CD4-positive, alpha-beta memory T cell (primary cell): ENCODE results near the gene RNF214. TPM values are rescaled to one million over a fixed set of nuclear protein-coding genes. Genes with fewer than 3 reads are reported as not detected.

Experiments
- CTCF ChIA-PET: fragments of 350-600 bp; sonication (Branson Sonifier 250); formaldehyde crosslinking; loops from one replicate; lab custom pipeline; 2021; ENCODE audit warnings: inconsistent platforms; ENCODE audit not compliant: partially characterized antibody; lab: Charles Lee
- POLR2A ChIA-PET: fragments of 350-600 bp; sonication (Branson Sonifier 250); formaldehyde crosslinking; loops from one replicate; lab custom pipeline; 2021; ENCODE audit not compliant: partially characterized antibody; lab: Charles Lee
- DNase-seq, 5 donors: peaks; one replicate each; pipeline versions ENCODE4 v3.0.0 to v3.0.0-alpha.2; 2020 to 2022; ENCODE audit warnings: mixed read lengths in 1 of 5
- H3K27ac ChIP-seq: one replicate; pipeline ENCODE4 v1.7.0; 2013; ENCODE audit warnings: low read depth, low read length
- H3K27me3 ChIP-seq: 2 replicates; pipeline ENCODE4 v1.7.0; 2013; ENCODE audit warnings: mild to moderate bottlenecking, low read length, moderate library complexity; ENCODE audit not compliant: insufficient read depth
- H3K36me3 ChIP-seq: 2 replicates; pipeline ENCODE4 v1.7.0; 2013; ENCODE audit warnings: mild to moderate bottlenecking, low read length, moderate library complexity; ENCODE audit not compliant: insufficient read depth
- H3K4me1 ChIP-seq: 2 replicates; pipeline ENCODE4 v1.7.0; 2013; ENCODE audit warnings: mild to moderate bottlenecking, low read length, moderate library complexity; ENCODE audit not compliant: insufficient read depth
- H3K4me3 ChIP-seq, 2 donors: one replicate each; pipeline ENCODE4 v1.7.0; 2013; ENCODE audit warnings: low read length in 2 of 2, mild to moderate bottlenecking in 1 of 2
- H3K9me3 ChIP-seq, 2 donors: one replicate each; pipeline ENCODE4 v1.7.0; 2013; ENCODE audit warnings: low read length in 2 of 2, control low read depth in 1 of 2; ENCODE audit not compliant: control insufficient read depth in 1 of 2
- H3K27ac Mint-ChIP-seq, 7 donors: one replicate each; pipeline ENCODE4 v1.8.0; 2020 to 2021; ENCODE audit warnings: mixed read lengths in 7 of 7, mild to moderate bottlenecking in 6 of 7, inconsistent platforms in 3 of 7, moderate library complexity in 3 of 7
- H3K27me3 Mint-ChIP-seq, 2 donors: one replicate each; pipeline ENCODE4 v1.8.0; 2020 to 2021; ENCODE audit warnings: mixed read lengths in 2 of 2
- H3K36me3 Mint-ChIP-seq, 2 donors: one replicate each; pipeline ENCODE4 v1.8.0; 2020 to 2021; ENCODE audit warnings: mixed read lengths in 2 of 2, inconsistent platforms in 1 of 2, mild to moderate bottlenecking in 1 of 2
- H3K4me1 Mint-ChIP-seq, 4 donors: one replicate each; pipeline ENCODE4 v1.8.0; 2020 to 2021; ENCODE audit warnings: mixed read lengths in 4 of 4, mild to moderate bottlenecking in 1 of 4
- H3K4me3 Mint-ChIP-seq, 8 donors: one replicate each; pipeline ENCODE4 v1.8.0; 2020 to 2021; ENCODE audit warnings: mixed read lengths in 8 of 8, mild to moderate bottlenecking in 7 of 8, moderate library complexity in 6 of 8, inconsistent platforms in 3 of 8
- H3K9me3 Mint-ChIP-seq, 8 donors: one replicate each; pipeline ENCODE4 v1.8.0; 2020 to 2021; ENCODE audit warnings: mixed read lengths in 8 of 8, mild to moderate bottlenecking in 5 of 8, inconsistent platforms in 3 of 8, moderate library complexity in 1 of 8
- intact Hi-C: fragments of 100-400 bp; cut with micrococcal nuclease; formaldehyde crosslinking; loops from one replicate; pipeline ENCODE4 v1.15.1; 2023
- polyA plus RNA-seq, 2 donors: library from polyadenylated mRNA; unstranded; fragments of 300-500 nt; fragmentation: Illumina TruSeq; gene quantifications; one replicate each; pipeline ENCODE4 v1.2.3, GENCODE V29; 2021
- total RNA-seq, 2 experiments: library from RNA; stranded (reverse); gene quantifications; one replicate each; pipeline ENCODE4 v1.2.3, GENCODE V29; 2021

RNF214 gene
- total and polyA plus RNA-seq, 4 experiments from 2014 or later = 20.7 to 50.1 (median 43.4) TPM

DNA sequence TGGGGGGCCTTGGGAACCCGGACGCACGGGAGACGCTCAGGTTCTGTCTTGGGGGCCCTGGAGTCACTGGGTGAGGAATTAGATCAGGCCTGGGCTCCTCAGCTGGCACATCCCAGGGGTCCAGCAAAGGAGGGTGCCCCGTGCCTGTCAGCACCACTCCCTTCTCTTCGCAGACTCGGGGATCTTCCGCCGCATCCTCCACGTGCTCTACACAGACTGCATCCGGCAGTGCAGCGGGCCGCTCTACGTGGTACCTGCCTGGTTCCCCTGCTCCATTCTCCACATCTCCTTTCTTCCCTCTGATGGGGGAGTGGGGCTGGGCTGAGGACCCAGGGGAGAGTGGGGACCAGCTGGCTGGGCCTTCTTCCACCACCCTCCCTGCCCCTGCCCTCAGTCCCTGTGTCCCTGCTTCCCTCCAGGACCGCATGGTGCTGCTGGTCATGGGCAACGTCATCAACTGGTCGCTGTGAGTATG is 40.0 kb upstream of the RNF214 start:
- Mint-ChIP-seq H3K27ac (peak overlapping the region in 2 of 7 donors; percentile 34 to 53), H3K4me1 (peaks cover 0 to 20% (median 7%) of the 10 kb centered on the region in 4 donors)

GRCh38 chr11:117193130-117194020 is 39.1 kb upstream of the RNF214 start:
- DNase-seq = no peak
- Histone ChIP-seq H3K4me3 (no peak overlapping the region), H3K9me3 (no peaks in the 10 kb centered on the region), H3K36me3 (peaks cover 8% of the 10 kb centered on the region), H3K4me1 (no peaks in the 10 kb centered on the region), H3K27me3 (no peaks in the 10 kb centered on the region), H3K27ac (no peak overlapping the region)
- Mint-ChIP-seq H3K9me3 (no peaks in the 10 kb centered on the region), H3K4me3 (no peak overlapping the region), H3K36me3 (peaks cover 5 to 17% of the 10 kb centered on the region in 2 donors), H3K27ac (peak overlapping the region; percentile 5 to 70 (median 46)), H3K4me1 (peaks cover 0 to 20% (median 7%) of the 10 kb centered on the region in 4 donors), H3K27me3 (no peaks in the 10 kb centered on the region)
- intact Hi-C loops = no loop called here
- ChIA-PET CTCF (no interaction called here), POLR2A (interaction anchor here (0.9 to 3.2 kb wide), 2 partner anchors 14 to 49 kb away, joined by 3 to 17 read pairs; partner anchors contain the start of genes PAFAH1B2 and SIDT2)

More for the DNA sequence above, 40.0 kb upstream of the RNF214 start:
- Histone ChIP-seq H3K27ac (no peak overlapping the region), H3K4me1 (no peaks in the 10 kb centered on the region), H3K36me3 (peaks cover 8% of the 10 kb centered on the region), H3K27me3 (no peaks in the 10 kb centered on the region), H3K9me3 (no peaks in the 10 kb centered on the region), H3K4me3 (no peak overlapping the region)
- no peaks in the 10 kb centered on the region for H3K27me3 Mint-ChIP-seq
- ChIA-PET CTCF (no interaction called here), POLR2A (interaction anchor here (4.3 kb wide), 1 partner anchor 13 kb away, joined by 20 read pairs; the partner anchor contains the start of gene SIDT2)
- intact Hi-C loops = no loop called here
- peaks cover 5 to 12% of the 10 kb centered on the region in 2 donors for H3K36me3 Mint-ChIP-seq
- no peaks in the 10 kb centered on the region for H3K9me3 Mint-ChIP-seq
- DNase-seq = no peak
- no peak overlapping the region for H3K4me3 Mint-ChIP-seq

GRCh38 chr11:117194267-117194666 is 38.2 kb upstream of the RNF214 start:
- ChIA-PET POLR2A (interaction anchor here (0.9 to 3.2 kb wide), 3 partner anchors 9 to 50 kb away, joined by 3 to 17 read pairs (median 4); partner anchors contain the start of genes PAFAH1B2 and SIDT2), CTCF (interaction anchor here (1.3 to 1.8 kb wide), 2 partner anchors 49 to 88 kb away, joined by 3 to 5 read pairs; no protein-coding TSS in a partner anchor)
- no peaks in the 10 kb centered on the region for H3K27me3 Mint-ChIP-seq
- DNase-seq = no peak
- Histone ChIP-seq H3K27me3 (no peaks in the 10 kb centered on the region), H3K36me3 (no peaks in the 10 kb centered on the region), H3K4me3 (no peak overlapping the region), H3K4me1 (no peaks in the 10 kb centered on the region), H3K27ac (no peak overlapping the region), H3K9me3 (no peaks in the 10 kb centered on the region)
- H3K4me1 Mint-ChIP-seq = peaks cover 0 to 20% (median 7%) of the 10 kb centered on the region in 4 donors
- peak overlapping the region in 1 of 7 donors; percentile 58 for H3K27ac Mint-ChIP-seq
- intact Hi-C loops = no loop called here
- no peaks in the 10 kb centered on the region for H3K9me3 Mint-ChIP-seq
- no peak overlapping the region for H3K4me3 Mint-ChIP-seq
- peaks cover under 1 to 17% of the 10 kb centered on the region in 2 donors for H3K36me3 Mint-ChIP-seq

GRCh38 chr11:117195258-117195657 is 37.2 kb upstream of the RNF214 start:
- intact Hi-C loops = no loop called here
- H3K4me3 ChIP-seq = no peak overlapping the region
- H3K9me3 Mint-ChIP-seq = no peaks in the 10 kb centered on the region
- no peaks in the 10 kb centered on the region for H3K27me3 Mint-ChIP-seq
- peak overlapping the region in 6 of 7 donors; percentile 54 to 87 (median 58) for H3K27ac Mint-ChIP-seq
- ChIA-PET CTCF (interaction anchor here (1.0 to 1.8 kb wide), 4 partner anchors 16 to 643 kb away, joined by 3 to 5 read pairs (median 4); partner anchors contain the start of gene SIDT2), POLR2A (interaction anchor here (0.7 to 3.2 kb wide), 3 partner anchors 8 to 16 kb away, joined by 3 to 17 read pairs (median 4); partner anchors contain the start of gene SIDT2)
- H3K27ac ChIP-seq = no peak overlapping the region
- no peaks in the 10 kb centered on the region for H3K9me3 ChIP-seq
- peaks cover 0 to 17% of the 10 kb centered on the region in 2 donors for H3K36me3 Mint-ChIP-seq
- no peak overlapping the region for H3K4me3 Mint-ChIP-seq
- DNase-seq = no peak
- H3K27me3 ChIP-seq = no peaks in the 10 kb centered on the region
- H3K4me1 ChIP-seq = no peaks in the 10 kb centered on the region
- no peaks in the 10 kb centered on the region for H3K36me3 ChIP-seq
- peaks cover 0 to 20% (median 7%) of the 10 kb centered on the region in 4 donors for H3K4me1 Mint-ChIP-seq

DNA sequence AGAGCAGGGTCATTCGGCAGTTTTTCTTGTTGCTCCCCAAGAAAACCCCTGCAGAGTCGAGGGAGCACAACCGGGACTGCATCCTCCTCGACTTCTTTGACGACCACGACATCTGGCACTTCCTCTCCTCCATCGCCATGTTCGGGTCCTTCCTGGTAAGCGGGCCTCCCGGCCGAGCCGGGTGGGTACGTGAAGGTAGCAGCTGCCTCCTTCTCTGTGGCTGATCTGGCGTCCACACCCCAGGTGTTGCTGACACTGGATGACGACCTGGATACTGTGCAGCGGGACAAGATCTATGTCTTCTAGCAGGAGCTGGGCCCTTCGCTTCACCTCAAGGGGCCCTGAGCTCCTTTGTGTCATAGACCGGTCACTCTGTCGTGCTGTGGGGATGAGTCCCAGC is 36.7 kb upstream of the RNF214 start:
- POLR2A ChIA-PET = interaction anchor here (1.0 to 3.2 kb wide), 2 partner anchors 17 to 34 kb away, joined by 3 to 17 read pairs; partner anchors contain the start of gene SIDT2
- H3K27ac ChIP-seq = no peak overlapping the region
- H3K4me1 ChIP-seq = no peaks in the 10 kb centered on the region
- no peaks in the 10 kb centered on the region for H3K9me3 Mint-ChIP-seq
- peaks cover 0 to 17% of the 10 kb centered on the region in 2 donors for H3K36me3 Mint-ChIP-seq
- intact Hi-C loops = no loop called here
- no peak overlapping the region for H3K4me3 ChIP-seq
- no peaks in the 10 kb centered on the region for H3K27me3 Mint-ChIP-seq
- H3K9me3 ChIP-seq = no peaks in the 10 kb centered on the region
- H3K4me1 Mint-ChIP-seq = peaks cover 0 to 22% (median 7%) of the 10 kb centered on the region in 4 donors
- DNase-seq = no peak
- peak overlapping the region; percentile 30 to 82 (median 64) for H3K27ac Mint-ChIP-seq
- no peak overlapping the region for H3K4me3 Mint-ChIP-seq
- no peaks in the 10 kb centered on the region for H3K27me3 ChIP-seq
- CTCF ChIA-PET = interaction anchor here (1.0 to 1.8 kb wide), 3 partner anchors 17 to 642 kb away, joined by 4 to 5 read pairs (median 5); partner anchors contain the start of gene SIDT2
- no peaks in the 10 kb centered on the region for H3K36me3 ChIP-seq

GRCh38 chr11:117197006-117197405 is 35.5 kb upstream of the RNF214 start:
- H3K9me3 Mint-ChIP-seq = no peaks in the 10 kb centered on the region
- H3K36me3 Mint-ChIP-seq = peaks cover 0 to 13% of the 10 kb centered on the region in 2 donors
- POLR2A ChIA-PET = interaction anchor here (1.0 to 3.3 kb wide), 2 partner anchors 17 to 33 kb away, joined by 3 to 15 read pairs; partner anchors contain the start of gene SIDT2
- H3K4me1 Mint-ChIP-seq = peaks cover 0 to 19% (median 6%) of the 10 kb centered on the region in 4 donors
- CTCF ChIA-PET = no interaction called here
- H3K27ac ChIP-seq = no peak overlapping the region
- no peaks in the 10 kb centered on the region for H3K27me3 ChIP-seq
- no peaks in the 10 kb centered on the region for H3K4me1 ChIP-seq
- no peaks in the 10 kb centered on the region for H3K27me3 Mint-ChIP-seq
- H3K27ac Mint-ChIP-seq = peak overlapping the region in 3 of 7 donors; percentile 4 to 42 (median 8)
- DNase-seq = no peak
- H3K36me3 ChIP-seq = no peaks in the 10 kb centered on the region
- no peak overlapping the region for H3K4me3 Mint-ChIP-seq
- intact Hi-C loops = no loop called here
- H3K4me3 ChIP-seq = no peak overlapping the region
- H3K9me3 ChIP-seq = no peaks in the 10 kb centered on the region
